Stimulated activated CD4-positive, alpha-beta T cell treated with anti-CD3 and anti-CD28 coated beads, Interleukin-12 subunit alpha, Interleukin-12 subunit beta, amount 100 ng/mL, for 48 hours (primary cell): ENCODE data around the gene MAIP1.

Experiments
- DNase-seq, 3 donors: peaks; one replicate each; pipeline ENCODE4 v3.0.0-alpha.2; 2020; ENCODE audit warnings: low read depth in 2 of 3, low spot score in 1 of 3

MAIP1 gene

DNA sequence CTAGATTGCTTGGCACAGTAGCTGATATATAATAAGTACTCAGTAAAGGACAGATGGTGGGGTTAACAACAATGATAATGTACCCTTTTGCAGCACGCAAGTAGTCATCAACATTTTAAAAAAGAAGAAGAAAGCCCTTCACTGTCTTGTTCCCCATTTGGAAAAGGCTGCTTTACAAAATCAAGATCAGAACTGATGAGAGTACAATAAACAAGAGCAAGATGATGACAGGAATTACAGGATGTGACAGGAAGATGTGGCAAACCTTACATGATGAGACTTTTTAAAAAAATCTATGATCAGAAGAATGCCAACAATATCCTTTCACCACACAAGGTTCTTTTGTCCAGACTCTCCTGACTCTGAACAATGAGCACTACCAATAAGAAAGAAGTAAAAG lies 9.2 kb upstream of the MAIP1 start:
- DNase-seq = no peak

DNA sequence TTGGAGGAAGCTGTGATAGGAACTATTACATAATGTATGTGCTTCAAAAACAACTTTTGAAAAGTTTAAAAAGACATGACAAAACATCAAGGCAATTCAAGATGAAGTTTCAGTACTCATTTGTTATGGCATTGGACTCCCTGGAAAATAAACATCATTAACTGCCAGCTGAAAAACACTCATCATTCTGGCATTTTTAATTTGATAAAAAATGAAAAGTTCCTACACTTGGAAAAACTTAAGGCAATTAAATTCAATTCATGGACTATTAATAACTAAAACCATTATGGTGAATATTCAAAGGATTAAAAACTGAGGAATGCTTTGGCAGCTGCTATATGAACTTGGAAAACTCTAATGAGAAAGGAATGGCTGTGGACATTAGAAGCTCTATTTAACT lies 8.5 kb upstream of the MAIP1 start:
- no peak for DNase-seq

DNA sequence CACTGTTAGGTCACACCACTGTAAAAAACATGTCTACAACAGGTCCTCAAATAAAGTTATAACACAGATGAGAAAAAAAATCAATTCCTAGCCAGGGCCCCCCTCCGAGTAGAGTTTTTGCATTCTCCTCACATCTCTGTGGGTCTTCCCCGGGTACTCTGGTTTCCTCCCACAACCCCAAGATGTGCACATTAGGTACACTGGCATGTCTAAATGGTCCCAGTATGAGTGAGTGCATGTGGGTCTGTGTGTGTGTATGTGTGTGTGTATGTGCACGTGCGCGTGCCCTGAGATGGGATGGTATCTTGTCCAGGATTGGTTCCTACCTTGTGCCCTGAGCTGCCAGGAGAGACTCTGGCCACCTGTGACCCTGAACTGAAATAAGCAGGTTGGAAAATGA lies 5.0 kb upstream of the MAIP1 start:
- DNase-seq = no peak

DNA sequence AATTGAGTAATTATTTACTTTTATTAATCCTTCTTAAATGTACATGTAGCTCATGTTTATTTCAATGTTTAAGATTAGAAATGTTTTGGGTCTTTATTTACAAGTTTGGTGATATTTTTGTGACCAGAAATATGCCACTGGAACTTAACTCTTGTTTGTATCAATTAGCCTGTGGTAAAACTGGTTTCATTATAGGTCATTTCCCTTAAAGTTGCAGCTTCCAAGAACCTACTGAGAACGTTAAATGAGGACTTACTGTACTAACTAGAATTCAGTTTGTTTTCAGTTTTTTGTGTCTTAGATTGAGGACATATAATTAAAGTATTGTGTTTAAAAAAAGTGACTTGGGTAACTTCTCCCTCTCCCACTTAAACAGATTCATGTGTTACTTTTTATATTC lies 4.4 kb upstream of the MAIP1 start:
- DNase-seq = no peak

DNA sequence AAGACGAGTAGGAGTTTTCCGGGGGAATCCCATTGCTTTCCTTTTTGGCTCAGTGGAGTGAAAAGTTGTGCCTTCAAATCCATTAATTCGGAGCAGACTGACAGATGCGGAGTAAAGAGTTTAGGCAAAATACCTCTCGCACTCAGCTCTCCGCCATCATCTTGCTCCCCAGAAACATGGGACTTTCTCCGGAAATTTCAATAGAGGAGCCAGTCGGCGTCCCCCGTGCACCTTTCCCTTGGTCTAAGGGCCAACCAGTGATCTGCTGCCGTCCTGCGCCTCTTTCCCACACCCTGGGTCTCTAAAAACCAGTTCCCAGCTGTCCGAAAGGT lies 409 bp upstream of the MAIP1 start:
- DNase-seq = no peak

DNA sequence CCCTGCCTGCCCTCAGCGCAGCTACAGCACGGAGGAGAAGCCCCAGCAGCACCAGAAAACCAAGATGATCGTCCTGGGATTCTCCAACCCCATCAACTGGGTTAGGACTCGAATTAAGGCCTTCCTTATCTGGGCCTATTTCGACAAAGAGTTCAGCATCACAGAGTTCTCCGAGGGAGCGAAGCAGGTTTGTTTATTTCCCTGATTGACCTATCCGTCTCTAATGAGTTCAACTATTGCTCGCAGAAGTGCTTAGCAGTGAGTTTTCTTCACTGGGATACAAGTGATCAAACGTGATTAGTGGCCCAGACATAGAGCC lies 639 bp downstream of the MAIP1 start:
- DNase-seq = no peak

DNA sequence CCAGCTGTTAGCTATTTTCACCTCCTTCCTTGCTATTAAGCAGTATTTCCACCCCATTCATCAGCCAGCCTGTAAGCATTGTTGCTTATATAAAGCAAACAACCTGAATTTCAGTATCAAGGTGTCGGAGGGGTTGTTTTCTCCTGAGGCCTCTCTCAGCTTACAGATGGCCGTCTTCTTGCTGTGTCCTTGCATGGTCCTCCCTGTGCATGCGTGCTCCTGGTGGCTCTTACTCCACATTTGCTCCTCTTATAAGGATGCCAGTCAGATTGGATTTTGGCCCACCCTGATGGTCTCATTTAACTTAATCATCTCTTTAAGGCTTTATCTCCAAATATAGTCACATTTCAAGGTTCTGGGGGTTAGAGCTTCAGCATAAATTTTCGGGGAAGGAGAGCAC lies 2.6 kb downstream of the MAIP1 start:
- no peak for DNase-seq

DNA sequence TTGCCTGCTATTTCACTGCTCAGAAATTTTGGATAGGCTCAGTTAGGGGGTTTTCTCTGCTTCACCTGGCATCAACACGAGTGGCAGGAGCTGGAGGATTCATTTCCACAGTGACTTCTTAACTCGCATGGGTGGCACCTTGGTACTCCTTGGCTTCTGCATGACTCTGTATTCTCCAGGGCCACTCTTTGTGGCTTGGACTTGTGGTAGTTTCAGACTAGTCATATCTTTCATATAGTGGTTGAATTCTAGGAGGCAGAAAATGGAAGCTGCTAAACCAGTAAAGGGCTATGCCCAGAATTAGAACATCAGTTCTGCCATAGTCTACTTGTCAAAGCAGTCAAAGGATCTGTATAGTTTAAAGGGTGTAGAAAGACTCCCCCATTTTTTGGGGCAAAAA lies 6.8 kb downstream of the MAIP1 start:
- DNase-seq = no peak

DNA sequence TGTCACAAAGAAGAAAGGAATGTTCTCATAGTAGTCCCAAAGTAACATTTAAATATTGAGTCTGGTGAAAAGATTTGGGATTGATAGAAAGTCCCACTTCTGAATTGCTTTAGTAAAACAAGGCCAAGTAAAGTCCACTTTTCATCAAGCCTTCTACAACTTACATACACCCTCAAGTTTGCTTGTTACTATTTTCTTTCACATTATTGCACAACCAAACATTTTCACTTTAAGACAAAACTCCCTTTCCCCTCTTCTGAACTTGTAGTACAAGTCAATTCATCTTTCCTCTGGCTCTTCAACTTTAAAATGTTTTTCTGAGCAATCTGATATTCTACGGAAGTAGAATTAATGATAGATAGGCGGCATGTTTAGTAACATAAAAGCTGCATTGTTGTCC lies 11.0 kb downstream of the MAIP1 start:
- DNase-seq = no peak

DNA sequence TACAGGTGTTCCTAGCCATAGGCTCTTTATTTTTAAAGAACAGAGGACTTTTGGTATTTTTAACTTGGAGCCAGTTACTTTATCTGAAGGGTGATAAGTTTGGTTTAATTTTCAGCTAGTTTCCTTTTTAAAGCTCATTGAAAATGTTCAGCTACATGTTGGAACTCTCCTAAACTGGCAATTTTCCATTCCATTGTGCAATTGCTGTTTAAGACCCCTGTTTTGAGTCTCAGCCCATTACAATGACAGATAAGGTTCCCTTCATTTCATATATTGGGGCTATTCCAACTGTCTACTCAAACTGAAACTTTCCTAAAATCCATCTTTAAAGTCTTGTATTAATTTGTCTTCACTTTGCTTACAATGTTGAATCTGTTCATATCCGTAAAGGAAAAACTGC lies 11.6 kb downstream of the MAIP1 start:
- DNase-seq = no peak

DNA sequence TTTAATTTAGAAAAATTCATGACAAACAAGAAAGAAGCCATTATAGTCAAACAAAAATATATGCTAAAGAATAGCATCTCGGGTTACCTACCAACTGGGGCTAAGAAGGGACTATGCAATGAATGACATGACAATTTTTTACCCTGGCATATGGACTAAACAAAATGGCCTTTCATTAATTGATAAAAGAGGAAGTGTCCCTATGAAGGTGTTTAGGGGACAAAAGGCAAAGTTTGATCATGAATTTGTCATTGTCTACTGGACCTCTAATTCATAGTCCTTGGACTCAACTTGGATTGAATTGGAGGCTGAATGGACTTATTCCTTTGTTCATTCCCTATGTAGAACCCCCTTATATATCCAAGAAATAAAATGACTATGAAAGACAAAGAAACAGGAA lies 12.7 kb downstream of the MAIP1 start:
- DNase-seq = no peak

DNA sequence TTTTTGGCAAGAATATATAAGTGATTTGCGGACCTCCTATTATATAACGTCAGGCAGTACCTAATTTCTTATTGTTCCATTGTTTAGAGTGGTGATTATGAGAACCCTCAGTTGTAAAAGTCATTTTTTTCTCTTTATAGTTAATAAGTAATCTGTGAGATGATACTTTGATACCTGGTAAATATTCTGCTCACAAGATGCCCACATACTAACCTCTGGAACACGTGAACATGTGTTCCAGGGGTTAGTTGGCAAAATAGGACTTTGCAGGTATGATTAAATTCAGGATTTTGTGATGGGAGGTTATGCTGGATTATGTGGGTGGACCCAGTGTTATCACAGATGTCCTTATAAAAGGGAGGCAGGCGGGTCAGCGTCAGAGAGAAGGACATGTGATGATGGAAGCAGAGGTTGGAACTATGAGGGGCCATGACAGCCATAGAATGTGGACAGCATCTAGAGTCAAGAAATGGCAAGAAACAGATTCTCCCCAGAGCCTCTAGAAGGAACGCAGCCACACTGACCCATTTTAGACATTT lies 16.8 kb downstream of the MAIP1 start:
- no peak for DNase-seq

DNA sequence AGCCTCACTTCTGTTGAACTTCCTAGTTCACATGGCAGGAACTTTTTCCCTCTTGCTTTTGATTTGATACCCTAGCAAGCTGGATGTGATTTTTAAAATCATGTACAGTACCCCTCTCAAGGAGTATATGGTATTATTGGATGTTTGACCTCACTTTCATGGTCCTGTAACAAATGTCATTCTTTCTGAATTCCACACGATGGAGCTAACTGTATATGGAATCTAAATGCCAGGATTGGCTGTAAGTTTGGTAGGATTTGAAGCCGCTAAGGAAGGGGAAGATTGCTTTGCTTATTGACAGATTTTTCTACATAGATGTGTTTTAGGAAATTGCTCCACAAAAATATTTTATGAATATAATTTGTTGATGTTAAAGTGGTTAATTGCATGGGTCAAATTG lies 18.3 kb downstream of the MAIP1 start:
- no peak for DNase-seq

DNA sequence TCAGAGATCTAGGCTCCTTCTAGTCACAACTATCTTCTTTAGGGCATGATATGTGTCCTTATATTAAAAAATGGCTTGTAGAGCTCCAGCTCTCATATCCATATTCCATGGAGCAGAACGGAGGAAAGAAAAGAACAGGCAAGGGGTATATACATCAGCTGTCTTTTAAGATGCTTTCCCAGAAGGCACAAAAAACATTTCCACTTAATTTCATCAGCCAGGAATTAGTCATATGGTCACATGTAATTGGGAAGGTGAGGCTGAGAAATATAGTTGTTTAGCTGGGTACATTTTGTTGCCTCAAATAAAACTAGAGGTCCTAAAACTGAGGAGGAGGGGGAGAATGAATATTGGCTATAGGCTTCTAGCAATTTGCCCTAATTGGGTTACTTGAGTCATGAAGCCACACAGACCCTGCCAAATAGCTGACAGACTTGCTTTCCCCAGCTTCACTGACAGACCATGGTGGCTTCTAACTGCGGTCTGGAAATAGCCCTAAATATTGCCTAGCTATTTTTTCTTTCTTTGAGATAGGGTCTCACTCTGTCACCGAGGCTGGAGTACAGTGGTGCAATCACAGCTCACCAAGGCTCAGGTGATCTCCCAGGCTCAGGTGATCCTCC lies 20.0 kb downstream of the MAIP1 start:
- DNase-seq = no peak

DNA sequence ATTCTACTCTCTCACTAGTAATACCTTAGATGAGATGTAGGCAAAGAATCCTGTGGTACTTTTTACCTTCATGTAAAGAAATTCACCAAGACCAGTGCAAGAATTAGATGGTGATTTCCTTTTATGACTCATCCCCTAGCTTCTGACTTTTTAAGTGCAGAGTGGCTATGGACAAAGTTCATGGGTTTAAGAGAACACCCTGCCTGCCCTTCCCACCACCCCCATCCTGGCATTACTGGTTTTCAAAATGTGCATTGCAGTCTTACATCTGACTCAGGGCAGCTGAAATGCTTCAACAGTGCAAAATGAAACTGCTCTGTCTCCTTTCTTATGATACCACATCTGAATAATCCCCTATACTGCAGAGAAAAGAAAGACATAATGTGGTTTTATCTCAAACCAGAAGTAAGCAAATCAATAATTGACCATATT lies 22.6 kb downstream of the MAIP1 start:
- DNase-seq = peak; percentile 32 to 40 (median 36)

DNA sequence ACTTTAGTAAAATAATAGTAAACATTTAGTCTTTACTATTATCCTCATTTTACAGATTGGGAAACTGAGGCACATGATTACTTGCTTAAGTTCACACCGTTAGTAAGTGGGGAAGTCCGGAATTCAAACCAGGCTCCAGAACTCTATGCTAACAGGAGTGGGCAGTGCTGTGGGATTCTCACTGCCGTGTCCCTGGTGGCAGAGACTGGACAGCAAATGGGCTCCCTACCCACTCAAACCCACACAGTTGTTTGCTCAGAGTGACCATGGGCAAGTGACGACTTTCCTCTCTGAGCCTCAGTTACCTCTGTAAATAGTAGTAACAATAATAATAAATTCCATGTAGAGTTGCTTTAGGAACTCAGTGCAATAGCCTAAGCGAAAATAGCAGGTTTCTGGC lies 24.0 kb downstream of the MAIP1 start:
- no peak for DNase-seq

DNA sequence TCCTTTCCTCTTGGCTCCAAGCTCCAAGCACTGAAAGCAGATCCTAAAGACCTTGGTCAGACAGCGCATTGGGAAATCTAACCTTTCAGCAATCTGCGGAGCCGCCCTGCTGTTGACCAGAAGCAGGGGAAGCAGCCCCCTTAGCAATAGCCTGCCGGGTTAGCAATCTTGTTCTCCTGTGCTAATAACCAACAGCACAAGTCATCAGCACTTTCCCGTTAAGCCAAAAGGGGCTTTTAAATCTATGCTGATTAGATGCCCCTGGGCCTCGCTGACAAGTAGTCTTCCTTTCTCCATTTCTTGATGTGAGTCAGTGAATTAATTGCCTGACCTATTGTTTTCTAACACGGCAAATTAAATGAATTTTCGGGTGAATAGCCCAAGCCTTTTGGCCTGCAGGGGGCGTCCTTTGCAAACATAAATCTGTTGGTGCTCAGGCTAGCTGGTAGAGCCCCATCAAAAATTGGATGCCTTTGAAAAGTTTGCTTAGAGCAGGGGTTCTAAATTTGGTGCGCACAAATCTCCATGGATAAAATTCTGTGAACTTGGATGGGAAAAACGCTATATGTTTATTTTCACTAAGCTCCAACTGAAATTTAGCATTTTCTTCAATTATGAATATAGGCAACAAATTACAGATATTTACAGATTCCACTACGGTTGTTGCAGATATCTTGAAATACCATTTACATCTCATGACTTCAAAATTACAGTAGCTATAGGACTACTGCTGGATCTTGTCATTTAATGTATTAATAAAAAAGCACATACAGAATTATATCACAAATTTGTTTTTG lies 24.6 kb downstream of the MAIP1 start:
- peak; percentile 68 to 89 (median 79) for DNase-seq

DNA sequence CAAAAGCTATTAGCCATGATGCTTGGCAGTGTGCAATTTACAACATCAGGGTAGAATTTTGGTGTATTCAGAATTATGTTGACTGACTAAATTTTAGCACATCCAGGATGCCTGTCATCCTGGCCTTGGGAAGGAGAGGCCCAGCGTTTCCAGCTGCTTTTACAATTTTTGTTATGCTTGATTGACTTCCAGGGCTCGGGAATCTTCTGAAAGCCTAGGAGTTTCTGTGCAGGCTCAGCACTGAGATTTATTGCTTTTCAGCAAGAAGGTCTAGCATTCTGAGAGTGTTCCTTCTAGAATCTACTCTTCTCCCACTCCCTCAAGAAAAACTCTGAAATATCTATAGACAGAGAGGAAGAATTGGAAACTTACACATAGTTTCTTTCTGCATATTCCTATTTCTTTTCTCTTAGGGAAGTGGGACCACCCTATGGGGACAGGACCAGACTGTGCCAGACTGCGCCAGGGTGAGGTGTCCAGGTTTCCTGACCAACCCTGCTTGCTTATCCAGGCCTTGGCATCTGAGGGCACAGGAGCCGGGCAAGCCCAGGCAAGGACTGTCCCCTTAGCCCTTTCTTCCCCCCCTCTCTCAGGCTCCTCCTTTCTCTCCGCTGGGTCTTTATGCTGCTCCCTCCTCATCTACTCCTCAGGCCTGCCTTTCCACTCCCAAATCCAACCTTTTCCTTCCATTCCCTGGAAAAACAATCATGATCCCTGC lies 26.9 kb downstream of the MAIP1 start:
- DNase-seq = no peak

DNA sequence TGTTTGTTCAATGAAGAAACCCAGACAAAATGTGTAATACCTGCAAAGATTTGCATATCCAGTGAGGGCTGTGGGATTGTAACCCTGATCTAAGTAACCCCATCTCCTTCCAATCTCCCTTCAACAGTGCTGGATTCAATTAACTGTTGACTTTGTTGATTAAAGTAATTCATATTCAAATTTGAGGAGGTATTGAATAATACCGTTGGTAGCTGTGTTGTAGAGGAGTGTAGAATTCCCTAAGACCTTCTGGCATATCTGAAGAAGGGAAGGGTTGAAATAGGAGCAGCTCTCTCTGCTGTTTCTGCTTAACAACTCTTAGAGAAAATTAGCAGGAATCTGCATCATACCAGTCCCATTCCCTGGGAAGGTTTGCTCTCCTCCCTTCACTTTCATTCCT lies 28.2 kb downstream of the MAIP1 start:
- no peak for DNase-seq

DNA sequence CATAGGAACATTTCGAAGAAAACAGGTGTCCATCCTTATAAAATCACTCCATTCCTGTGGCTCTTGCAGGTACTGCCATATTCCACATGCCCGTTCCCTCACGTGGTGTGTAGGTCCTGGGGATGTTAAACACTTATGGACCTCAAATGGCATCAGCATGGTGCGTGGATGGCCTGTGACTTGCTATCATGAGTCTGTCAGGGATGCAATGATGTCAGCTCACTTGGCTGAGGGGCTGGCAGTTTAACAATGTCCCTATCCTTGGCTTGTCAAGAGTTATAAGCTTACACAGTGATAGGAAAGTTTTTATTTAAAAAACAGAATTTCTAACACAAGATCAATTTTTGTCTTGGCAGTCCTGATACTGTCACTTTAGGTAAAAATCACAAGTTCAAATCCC lies 28.8 kb downstream of the MAIP1 start:
- DNase-seq = no peak

DNA sequence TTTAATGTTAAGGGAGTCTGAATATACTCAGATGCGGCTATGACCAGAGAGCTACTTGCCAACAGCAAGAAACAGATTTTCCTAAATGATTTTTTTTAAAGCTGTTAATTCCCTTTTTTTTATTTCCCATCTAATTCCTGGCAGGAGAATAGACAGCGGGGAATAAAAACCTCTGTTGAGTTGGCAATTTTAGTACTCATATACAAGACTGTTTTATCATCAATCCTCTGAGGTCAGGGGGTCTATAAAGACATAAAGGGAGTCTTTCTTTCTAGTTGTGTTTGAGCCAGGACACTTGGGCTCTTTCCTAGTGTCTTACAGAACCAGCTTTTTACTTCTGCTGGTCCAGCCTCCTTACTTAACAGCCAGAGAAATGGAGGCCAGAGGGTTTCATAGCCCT lies 29.4 kb downstream of the MAIP1 start:
- DNase-seq = no peak

DNA sequence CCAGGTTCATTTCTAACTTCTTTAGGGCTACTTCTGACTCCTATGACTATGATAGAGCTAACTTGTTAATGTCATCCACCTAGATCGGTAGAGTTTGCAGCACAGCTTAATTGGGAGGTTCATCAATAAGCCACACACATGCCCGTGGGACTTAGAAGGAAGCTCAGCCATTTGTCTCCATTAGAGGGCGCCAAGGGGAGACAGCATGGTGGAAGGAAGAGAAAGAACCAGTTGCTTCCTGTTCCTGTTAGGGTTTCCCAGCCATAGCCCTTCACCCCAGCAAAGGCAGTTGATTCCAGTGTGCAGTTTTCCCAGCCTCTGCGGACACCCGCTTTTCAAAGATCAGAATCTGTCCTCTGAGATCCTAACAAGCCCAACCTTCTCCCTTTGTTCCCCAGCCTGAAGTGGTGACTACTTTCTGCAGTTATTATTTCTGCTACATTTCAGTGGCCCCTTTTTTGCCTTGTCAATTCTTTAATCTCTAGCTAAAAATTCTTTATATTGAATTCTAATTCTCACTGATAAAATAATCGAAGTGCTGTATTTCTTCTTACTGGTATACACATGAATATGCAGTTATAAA lies 30.3 kb downstream of the MAIP1 start:
- peak; percentile 49 to 65 (median 51) for DNase-seq
